ENCODE measurements around the gene QRSL1.
"Not testable (repeated sequence)": the region's sequence is repeated elsewhere in the genome, so short reads cannot be mapped to it uniquely, and the experiment has no call there.

Gene QRSL1

DNA sequence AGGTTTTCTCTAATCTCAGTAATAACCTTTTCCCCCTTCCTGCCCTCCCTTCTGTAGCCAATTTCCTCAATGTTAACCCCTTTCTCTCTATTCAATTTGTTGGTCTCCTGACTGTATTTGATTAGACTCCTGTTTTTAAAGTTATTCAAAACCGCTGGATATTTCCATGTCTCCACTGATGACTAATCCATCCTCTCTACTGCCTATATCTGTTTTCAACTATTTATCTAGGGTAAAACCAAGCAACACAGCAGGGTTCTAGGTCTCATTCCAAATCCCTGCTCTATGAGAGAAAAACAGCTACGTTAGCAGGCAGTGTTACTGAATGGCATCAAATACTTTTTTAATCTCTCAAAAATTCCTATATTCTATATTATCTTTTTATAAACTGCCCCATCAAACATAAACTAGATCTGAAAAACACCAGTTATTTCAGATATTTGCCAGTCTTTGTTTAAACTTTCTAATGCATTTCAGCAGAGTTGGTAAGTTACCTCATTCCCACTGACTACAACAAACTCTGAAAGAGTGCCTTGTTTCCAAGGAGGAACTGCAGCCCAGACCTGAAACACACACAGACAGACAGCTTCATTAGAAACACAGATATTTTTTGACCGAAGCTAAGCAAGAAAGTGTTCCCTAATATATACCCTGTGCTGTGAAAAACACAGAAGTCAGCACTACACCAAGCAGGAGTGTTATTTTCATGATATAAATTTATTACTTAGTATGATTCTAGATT lies 8.3 kb upstream of the QRSL1 start:
- DNase-seq (ENCODE audit: insufficient read length, low spot score), result no peak

GRCh38 chr6:106622412-106622811 lies 7.0 kb upstream of the QRSL1 start:
- no peak for DNase-seq (ENCODE audit: insufficient read length, low spot score)
- no peak for FAIRE-seq

More for the DNA sequence above, 8.3 kb upstream of the QRSL1 start:
- FAIRE-seq, result no peak

DNA sequence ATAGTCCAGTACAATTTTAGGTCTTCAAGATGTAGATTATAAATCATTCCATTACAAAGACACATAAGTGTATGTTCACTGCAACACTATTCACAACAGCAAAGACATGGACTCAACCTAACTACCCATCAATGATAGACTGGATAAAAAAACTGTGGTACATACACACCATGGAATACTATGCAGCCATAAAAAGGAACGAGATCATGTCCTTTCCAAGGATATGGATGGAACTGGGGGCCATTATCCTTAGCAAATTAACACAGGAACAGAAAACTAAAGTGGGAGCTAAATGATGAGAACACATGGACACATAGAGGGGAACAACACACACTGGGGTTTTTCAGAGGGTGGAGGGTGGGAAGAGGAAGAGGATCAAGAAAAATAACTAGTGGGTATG lies 6.3 kb upstream of the QRSL1 start:
- DNase-seq (ENCODE audit: insufficient read length, low spot score), result no peak
- FAIRE-seq, result no peak

DNA sequence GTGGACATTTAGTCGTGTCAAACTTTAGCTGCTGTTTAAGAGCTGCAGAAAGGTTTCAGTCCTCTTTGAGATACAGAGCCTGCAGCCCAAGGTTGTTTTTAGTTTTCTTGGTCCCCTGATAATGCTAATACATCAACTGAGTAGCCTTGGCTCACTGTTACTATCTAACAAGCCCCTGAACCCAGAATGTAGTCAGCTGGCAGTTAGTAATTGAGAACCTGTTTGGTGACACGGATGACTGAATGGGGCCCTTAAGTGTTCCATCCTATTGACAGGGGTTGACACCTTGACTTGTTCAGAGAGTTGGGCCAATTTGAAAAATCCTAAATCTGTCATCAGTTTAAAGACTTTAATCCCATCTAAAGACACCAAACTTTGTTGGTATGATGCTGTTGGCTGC lies 2.9 kb upstream of the QRSL1 start:
- DNase-seq (ENCODE audit: insufficient read length, low spot score) (no peak), FAIRE-seq (peak; percentile 89)

GRCh38 chr6:106627760-106628159 lies 1.6 kb upstream of the QRSL1 start:
- not testable (repeated sequence) for FAIRE-seq; DNase-seq (ENCODE audit: insufficient read length, low spot score)

- no peak for FAIRE-seq
- no peak for DNase-seq (ENCODE audit: insufficient read length, low spot score)
Observed at GRCh38 chr6:106628658-106629102, 698 bp upstream of the QRSL1 start.

DNA sequence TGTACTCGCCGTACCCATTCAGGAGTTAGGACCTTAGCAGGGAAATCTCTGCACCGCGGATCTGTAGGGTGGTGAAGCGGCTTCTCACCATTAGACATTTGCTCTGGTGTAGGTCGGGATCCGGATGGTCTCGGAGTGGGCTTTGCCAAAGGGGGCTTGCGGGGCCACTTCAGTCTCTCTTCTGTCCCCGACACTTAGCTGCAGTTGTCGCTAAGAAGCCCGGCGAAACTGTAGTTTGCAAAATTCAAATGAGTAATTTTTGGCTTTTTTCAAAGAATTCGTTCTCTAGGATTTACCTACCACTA lies 433 bp downstream of the QRSL1 start:
- FAIRE-seq, result no peak
- no peak for DNase-seq (ENCODE audit: insufficient read length, low spot score)

DNA sequence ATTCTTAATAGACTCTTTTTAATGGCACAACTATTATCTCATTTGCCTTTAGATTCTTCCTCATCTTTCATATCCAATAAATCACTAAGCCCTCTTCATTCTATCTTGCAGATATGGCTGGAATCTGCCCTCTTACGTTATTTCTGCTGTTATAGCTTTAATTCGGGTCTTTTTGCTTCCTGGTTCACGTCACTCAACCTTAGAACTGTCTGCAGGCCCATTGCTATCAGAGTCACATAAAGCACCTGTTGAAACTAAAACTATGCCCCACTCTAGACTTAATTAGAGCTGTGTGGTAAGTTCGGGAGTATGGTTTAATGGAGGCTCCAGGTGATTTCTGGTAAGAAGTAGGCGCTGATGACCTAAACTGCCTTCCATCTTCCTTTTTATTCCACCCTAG lies 988 bp downstream of the QRSL1 start:
- FAIRE-seq (peak; percentile 78), DNase-seq (ENCODE audit: insufficient read length, low spot score) (no peak)

DNA sequence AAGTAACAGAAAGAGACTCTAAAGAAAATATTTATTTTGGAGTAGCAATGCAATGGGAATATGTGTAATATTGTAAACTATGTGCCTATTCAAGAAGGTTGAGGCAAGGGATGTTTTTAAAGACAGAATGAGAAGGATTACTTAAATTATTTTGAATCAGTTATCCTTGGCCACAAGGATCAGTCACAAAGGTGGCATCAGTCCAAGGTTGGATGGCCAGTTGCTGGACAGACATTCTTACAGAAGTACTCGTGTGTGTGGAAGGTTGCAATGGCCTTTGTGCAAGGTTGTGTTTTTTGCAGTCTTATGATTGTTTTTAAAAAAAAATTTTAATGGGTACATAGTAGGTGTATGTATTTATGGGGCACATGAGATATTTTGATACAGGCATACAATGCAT lies 2.0 kb downstream of the QRSL1 start:
- DNase-seq (ENCODE audit: insufficient read length, low spot score) (no peak), FAIRE-seq (no peak)

DNA sequence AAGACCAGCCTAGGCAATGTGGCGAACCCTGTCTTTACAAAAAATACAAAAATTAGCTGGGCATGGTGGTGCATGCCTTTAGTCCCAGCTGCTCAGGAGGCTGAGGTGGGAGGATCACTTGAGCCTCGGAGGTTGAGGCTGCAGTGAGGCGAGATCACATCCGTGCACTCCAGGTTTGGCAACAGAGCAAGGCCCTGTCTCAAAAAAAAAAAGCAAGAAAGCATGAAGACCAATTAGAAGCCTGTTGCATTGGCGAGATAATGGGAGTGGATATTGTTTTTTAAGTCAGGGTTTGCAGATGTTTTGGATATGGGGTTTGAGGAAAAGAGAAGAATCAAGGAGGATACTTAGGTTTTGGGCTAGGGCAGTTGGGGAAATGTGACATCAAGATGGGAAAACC lies 5.2 kb downstream of the QRSL1 start:
- no peak for FAIRE-seq
- DNase-seq (ENCODE audit: insufficient read length, low spot score), result no peak

DNA sequence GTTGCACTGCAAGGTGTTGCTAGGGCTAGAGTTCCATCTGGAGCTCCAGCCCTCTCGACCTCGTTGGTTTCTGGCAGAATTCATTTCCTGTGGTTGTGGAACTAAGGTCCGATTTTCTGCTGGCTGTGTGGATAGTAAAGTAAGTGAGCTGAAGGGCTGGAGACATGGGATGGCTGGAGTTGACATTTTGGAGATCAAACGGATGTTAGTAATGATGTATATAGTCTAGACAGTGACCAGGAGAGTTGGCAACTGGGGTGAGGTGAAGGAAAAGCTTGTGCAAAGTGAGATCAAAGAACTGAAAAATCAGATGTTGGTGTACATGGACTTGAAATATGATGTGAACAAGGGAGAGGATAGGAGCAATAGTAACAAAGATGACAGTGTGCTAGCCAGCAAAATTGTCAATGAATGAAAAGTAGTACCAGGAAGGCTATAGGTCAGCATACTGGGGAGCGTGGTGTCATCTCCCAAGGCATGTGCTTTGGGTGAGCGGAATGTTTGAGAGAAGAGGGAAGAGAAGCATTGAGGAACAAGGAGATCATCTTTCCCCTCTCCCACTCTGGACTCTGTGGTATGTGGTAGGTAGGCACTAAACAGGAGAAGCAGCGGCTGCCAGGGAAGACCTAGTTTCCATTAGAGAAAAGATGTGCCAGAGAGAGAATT lies 7.8 kb downstream of the QRSL1 start:
- DNase-seq (ENCODE audit: insufficient read length, low spot score) (no peak), FAIRE-seq (no peak)

DNA sequence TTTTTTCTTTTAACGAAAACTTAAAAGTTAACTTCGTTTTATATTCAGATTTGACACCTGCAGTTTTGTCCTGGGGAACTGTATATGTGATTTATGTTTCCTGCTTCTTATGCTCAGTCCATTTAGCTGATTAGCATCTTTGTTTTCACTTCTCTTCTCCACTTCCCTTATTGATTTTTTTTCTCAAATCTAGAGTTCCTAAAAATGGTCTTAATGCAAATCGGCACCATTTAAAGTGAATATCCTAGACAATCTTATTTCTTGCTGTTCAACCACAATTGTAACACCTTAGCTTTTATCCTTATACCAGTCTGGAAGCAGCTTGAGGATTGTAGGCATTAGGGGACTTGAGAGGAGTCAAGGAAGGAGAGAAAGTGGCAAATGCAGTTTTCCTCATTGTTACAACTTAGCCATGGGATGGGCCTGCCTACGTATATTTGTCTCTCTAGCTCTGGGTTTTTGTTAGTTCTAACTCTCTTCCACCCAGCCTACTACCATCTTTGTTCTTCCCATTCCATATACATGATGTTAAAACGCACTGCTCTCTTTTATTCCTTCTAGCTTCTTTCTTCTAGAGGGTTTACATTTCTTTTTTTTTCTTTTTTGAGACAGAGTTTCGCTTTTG lies 8.5 kb downstream of the QRSL1 start:
- peak; percentile 92 for FAIRE-seq

GRCh38 chr6:106639812-106640211 lies 10.4 kb downstream of the QRSL1 start:
- FAIRE-seq, result peak; percentile 73

More for the DNA sequence above, 8.5 kb downstream of the QRSL1 start:
- no peak for DNase-seq (ENCODE audit: insufficient read length, low spot score)

GRCh38 chr6:106642476-106642875 lies 13.1 kb downstream of the QRSL1 start:
- DNase-seq (ENCODE audit: insufficient read length, low spot score) (no peak), FAIRE-seq (no peak)

More at GRCh38 chr6:106639812-106640211, 10.4 kb downstream of the QRSL1 start:
- no peak for DNase-seq (ENCODE audit: insufficient read length, low spot score)

GRCh38 chr6:106643061-106643460 lies 13.7 kb downstream of the QRSL1 start:
- FAIRE-seq, result no peak
- DNase-seq (ENCODE audit: insufficient read length, low spot score), result no peak

GRCh38 chr6:106648651-106649308 lies 19.4 kb downstream of the QRSL1 start:
- DNase-seq (ENCODE audit: insufficient read length, low spot score), result no peak
- FAIRE-seq, result peak; percentile 95

- DNase-seq (ENCODE audit: insufficient read length, low spot score) (no peak), FAIRE-seq (no peak)
Observed at GRCh38 chr6:106658469-106658868, 29.1 kb downstream of the QRSL1 start.

GRCh38 chr6:106659859-106660258 lies 30.5 kb downstream of the QRSL1 start:
- FAIRE-seq (no peak), DNase-seq (ENCODE audit: insufficient read length, low spot score) (no peak)

- FAIRE-seq (peak; percentile 31), DNase-seq (ENCODE audit: insufficient read length, low spot score) (no peak)
Observed at GRCh38 chr6:106662458-106662857, 33.1 kb downstream of the QRSL1 start.

DNA sequence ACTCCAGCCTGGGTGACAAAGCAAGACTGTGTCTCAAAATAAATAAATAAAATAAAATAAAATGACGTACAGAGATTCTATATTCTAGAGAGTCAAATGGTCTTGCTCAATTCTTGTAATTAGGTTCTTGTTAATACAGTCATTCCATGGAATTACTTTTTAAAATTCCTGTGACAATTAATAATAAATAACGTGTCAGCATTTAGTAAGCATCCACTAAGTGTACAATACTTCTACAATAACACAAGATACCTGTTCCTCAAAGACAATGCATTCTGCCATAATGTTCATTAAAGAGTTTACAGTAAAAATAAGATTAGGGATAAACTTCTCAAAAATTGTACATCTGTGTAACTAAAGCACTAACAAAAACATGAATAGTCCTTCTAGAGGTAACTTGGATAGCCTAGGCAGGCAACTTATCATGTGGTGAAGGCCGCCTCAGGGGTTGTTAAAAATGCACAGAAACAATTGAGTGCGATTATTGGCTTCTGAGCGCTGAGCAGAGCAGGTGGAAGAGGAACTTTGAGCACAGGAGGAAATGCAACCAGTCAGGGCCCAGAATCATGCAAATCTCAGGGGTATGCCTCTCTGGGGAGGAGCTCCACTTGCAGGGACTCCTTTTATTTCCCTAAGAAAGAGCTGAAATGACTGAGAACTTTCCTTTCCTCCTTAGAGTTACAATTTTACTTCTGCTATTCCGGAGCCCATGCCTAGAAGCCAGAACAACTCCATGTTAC lies 37.1 kb downstream of the QRSL1 start:
- DNase-seq (ENCODE audit: insufficient read length, low spot score) (peak; percentile 40), FAIRE-seq (peak; percentile 98)

- no peak for DNase-seq (ENCODE audit: insufficient read length, low spot score)
- no peak for FAIRE-seq
Observed at GRCh38 chr6:106667022-106667402, 37.6 kb downstream of the QRSL1 start.
